ENCODE results near the gene PRMT7. TPM values are rescaled to one million over a fixed set of nuclear protein-coding genes. Genes with fewer than 3 reads are reported as not detected.
A peak's percentile ranks its signal among the peaks of the same experiment; 100 is the strongest.
"Not testable (repeated sequence)": the region's sequence is repeated elsewhere in the genome, so short reads cannot be mapped to it uniquely, and the experiment has no call there.

Gene PRMT7
- total and polyA plus RNA-seq, 2 donors: 57.9 to 65.5 TPM

DNA sequence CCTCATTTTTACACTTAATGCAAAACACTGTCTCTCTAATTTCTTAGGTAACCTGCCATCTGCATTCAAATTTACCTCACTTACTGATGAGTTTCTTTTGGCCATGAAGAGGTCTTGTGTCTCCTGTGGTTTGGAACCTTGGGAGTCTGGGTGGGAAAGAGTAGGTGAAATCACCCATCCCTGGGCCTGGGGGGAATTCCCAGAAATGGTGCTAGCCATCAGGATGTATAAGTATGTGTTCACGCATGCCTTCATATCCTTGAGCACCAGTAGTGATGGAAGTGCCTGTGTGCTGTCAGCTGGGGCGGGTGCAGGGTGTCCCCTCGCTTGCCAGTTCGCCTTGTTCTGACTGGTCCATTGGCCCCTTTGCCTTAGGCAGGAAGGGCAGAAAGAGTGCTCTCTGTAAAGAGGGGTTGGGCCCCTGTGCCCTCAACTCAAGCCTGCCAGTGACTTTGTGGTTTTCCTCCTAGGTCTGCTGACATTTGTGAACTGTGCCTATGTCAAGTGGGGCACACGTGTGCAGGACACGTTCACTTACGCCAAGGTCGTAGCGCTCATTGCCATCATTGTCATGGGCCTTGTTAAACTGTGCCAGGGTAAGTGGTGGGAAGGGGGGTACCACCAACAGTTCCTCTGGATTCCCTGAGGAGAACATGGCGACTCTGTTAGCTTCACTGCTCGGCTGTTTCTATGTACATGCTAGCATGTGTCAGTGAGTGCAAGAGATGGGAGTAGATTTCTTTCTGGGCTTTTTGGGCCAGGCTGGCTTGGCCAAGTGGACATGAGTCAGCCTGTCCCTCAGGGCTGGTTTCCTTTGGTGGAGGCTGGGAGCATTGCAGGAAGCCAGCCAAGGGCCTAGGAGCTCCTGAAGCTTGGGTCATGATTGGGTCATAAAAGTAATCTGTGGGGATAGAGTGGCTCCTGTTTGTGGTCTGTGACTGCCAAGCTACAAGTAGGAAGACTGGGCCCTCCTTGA, 23.3 kb upstream of the PRMT7 start:
- H3K9me3 ChIP-seq (ENCODE audit: control insufficient read depth in 2 of 2, insufficient read depth in 1 of 2, low read length in 1 of 2): peaks cover 0 to 4% of the 10 kb centered on the region in 2 donors
- peak overlapping the region; percentile 86 to 95 for H3K27ac ChIP-seq (ENCODE audit: low read depth in 1 of 2, low read length in 1 of 2)
- peaks cover 78 to 100% of the 10 kb centered on the region in 2 donors for H3K4me1 ChIP-seq (ENCODE audit: control insufficient read depth in 2 of 2, insufficient read depth in 2 of 2, low read length in 2 of 2)
- no peaks in the 10 kb centered on the region for H3K27me3 ChIP-seq (ENCODE audit: control insufficient read depth in 2 of 2, insufficient read depth in 1 of 2, low read length in 1 of 2)
- WGBS: 26% methylated on average over 11 of the region's 11 CpGs
- peak in 3 of 9 donors; percentile 74 to 89 (median 74) for DNase-seq (ENCODE audit: low read depth in 6 of 9, low spot score in 9 of 9)
- H3K36me3 ChIP-seq (ENCODE audit: control insufficient read depth in 2 of 2, insufficient read depth in 2 of 2, low read length in 1 of 2): peaks cover 47 to 72% of the 10 kb centered on the region in 2 donors
- peak overlapping the region; percentile 12 to 23 for H3K4me3 ChIP-seq (ENCODE audit: low read length in 2 of 2)

GRCh38 chr16:68288252-68288650, 22.6 kb upstream of the PRMT7 start:
- H3K27ac ChIP-seq (ENCODE audit: low read depth in 1 of 2, low read length in 1 of 2): peak overlapping the region; percentile 86 to 95
- H3K4me3 ChIP-seq (ENCODE audit: low read length in 2 of 2): peak overlapping the region in 1 of 2 donors; percentile 23
- no peak for DNase-seq (ENCODE audit: low read depth in 6 of 9, low spot score in 9 of 9)
- peaks cover 45 to 72% of the 10 kb centered on the region in 2 donors for H3K36me3 ChIP-seq (ENCODE audit: control insufficient read depth in 2 of 2, insufficient read depth in 2 of 2, low read length in 1 of 2)
- H3K9me3 ChIP-seq (ENCODE audit: control insufficient read depth in 2 of 2, insufficient read depth in 1 of 2, low read length in 1 of 2): peaks cover 0 to 4% of the 10 kb centered on the region in 2 donors
- no peaks in the 10 kb centered on the region for H3K27me3 ChIP-seq (ENCODE audit: control insufficient read depth in 2 of 2, insufficient read depth in 1 of 2, low read length in 1 of 2)
- 97% methylated on average over 1 of the region's 1 CpG for WGBS
- peaks cover 72 to 93% of the 10 kb centered on the region in 2 donors for H3K4me1 ChIP-seq (ENCODE audit: control insufficient read depth in 2 of 2, insufficient read depth in 2 of 2, low read length in 2 of 2)

DNA sequence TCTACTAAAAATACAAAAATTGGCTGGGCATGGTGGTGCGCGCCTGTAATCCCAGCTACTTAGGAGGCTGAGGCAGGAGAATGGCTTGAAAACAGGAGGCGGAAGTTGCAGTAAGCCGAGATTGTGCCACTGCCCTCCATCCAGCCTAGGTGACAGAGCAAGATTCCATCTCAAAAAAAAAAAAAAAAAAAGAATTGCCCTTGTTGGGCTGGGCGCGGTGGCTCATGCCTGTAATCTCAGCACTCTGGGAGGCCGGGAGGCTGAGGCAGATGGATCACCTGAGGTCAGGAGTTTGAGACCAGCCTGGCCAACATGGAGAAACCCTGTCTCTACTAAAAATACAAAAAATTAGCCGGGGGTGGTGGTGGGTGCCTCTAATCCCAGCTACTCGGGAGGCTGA, 22.0 kb upstream of the PRMT7 start:
- WGBS: 94% methylated on average over 9 of the region's 9 CpGs
- peak overlapping the region in 1 of 2 donors; percentile 86 for H3K27ac ChIP-seq (ENCODE audit: low read depth in 1 of 2, low read length in 1 of 2)
- H3K4me1 ChIP-seq (ENCODE audit: control insufficient read depth in 2 of 2, insufficient read depth in 2 of 2, low read length in 2 of 2): peaks cover 67 to 91% of the 10 kb centered on the region in 2 donors
- not testable (repeated sequence) for H3K4me3 ChIP-seq (ENCODE audit: low read length in 2 of 2); DNase-seq (ENCODE audit: low read depth in 6 of 9, low spot score in 9 of 9); H3K27me3 ChIP-seq (ENCODE audit: control insufficient read depth in 2 of 2, insufficient read depth in 1 of 2, low read length in 1 of 2); H3K9me3 ChIP-seq (ENCODE audit: control insufficient read depth in 2 of 2, insufficient read depth in 1 of 2, low read length in 1 of 2)
- H3K36me3 ChIP-seq (ENCODE audit: control insufficient read depth in 2 of 2, insufficient read depth in 2 of 2, low read length in 1 of 2): peaks cover 49 to 72% of the 10 kb centered on the region in 2 donors

DNA sequence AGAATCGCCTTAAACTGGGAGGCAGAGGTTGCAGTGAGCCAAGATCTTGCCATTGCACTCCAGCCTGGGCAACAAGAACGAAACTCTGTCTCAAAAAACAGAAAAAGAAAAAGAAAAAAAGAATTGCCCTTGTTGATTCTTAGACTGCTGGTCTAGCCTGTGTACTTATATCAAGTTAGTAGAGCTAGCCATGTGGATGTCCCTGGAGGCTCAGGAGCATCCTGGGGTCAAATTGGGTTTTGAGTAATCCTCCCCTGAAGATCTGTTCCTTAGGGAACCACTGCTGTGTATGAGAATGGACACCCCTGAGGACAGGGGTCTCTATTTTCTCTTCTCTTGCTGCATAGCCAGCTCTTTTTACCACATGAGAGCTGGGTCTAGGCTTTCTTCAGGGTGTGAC, 21.6 kb upstream of the PRMT7 start:
- Histone ChIP-seq H3K4me1 (ENCODE audit: control insufficient read depth in 2 of 2, insufficient read depth in 2 of 2, low read length in 2 of 2) (peaks cover 63 to 87% of the 10 kb centered on the region in 2 donors), H3K9me3 (ENCODE audit: control insufficient read depth in 2 of 2, insufficient read depth in 1 of 2, low read length in 1 of 2) (peaks cover 0 to 4% of the 10 kb centered on the region in 2 donors), H3K36me3 (ENCODE audit: control insufficient read depth in 2 of 2, insufficient read depth in 2 of 2, low read length in 1 of 2) (peaks cover 53 to 74% of the 10 kb centered on the region in 2 donors), H3K27ac (ENCODE audit: low read depth in 1 of 2, low read length in 1 of 2) (peak overlapping the region; percentile 52 to 79), H3K4me3 (ENCODE audit: low read length in 2 of 2) (no peak overlapping the region), H3K27me3 (ENCODE audit: control insufficient read depth in 2 of 2, insufficient read depth in 1 of 2, low read length in 1 of 2) (no peaks in the 10 kb centered on the region)
- 97% methylated on average over 2 of the region's 2 CpGs for WGBS
- DNase-seq (ENCODE audit: low read depth in 6 of 9, low spot score in 9 of 9): no peak

- H3K9me3 ChIP-seq (ENCODE audit: control insufficient read depth in 2 of 2, insufficient read depth in 1 of 2, low read length in 1 of 2): peaks cover 0 to 4% of the 10 kb centered on the region in 2 donors
- 65% methylated on average over 4 of the region's 4 CpGs for WGBS
- H3K4me3 ChIP-seq (ENCODE audit: low read length in 2 of 2): no peak overlapping the region
- H3K36me3 ChIP-seq (ENCODE audit: control insufficient read depth in 2 of 2, insufficient read depth in 2 of 2, low read length in 1 of 2): peaks cover 58 to 78% of the 10 kb centered on the region in 2 donors
- DNase-seq (ENCODE audit: low read depth in 6 of 9, low spot score in 9 of 9): peak in 1 of 9 donors; percentile 60
- H3K4me1 ChIP-seq (ENCODE audit: control insufficient read depth in 2 of 2, insufficient read depth in 2 of 2, low read length in 2 of 2): peaks cover 58 to 81% of the 10 kb centered on the region in 2 donors
- peak overlapping the region; percentile 79 to 85 for H3K27ac ChIP-seq (ENCODE audit: low read depth in 1 of 2, low read length in 1 of 2)
- no peaks in the 10 kb centered on the region for H3K27me3 ChIP-seq (ENCODE audit: control insufficient read depth in 2 of 2, insufficient read depth in 1 of 2, low read length in 1 of 2)
These were observed 21.0 kb upstream of the PRMT7 start for GRCh38 chr16:68289621-68290329.

- H3K4me3 ChIP-seq (ENCODE audit: low read length in 2 of 2): no peak overlapping the region
- peak overlapping the region; percentile 79 to 85 for H3K27ac ChIP-seq (ENCODE audit: low read depth in 1 of 2, low read length in 1 of 2)
- peaks cover 52 to 75% of the 10 kb centered on the region in 2 donors for H3K4me1 ChIP-seq (ENCODE audit: control insufficient read depth in 2 of 2, insufficient read depth in 2 of 2, low read length in 2 of 2)
- H3K36me3 ChIP-seq (ENCODE audit: control insufficient read depth in 2 of 2, insufficient read depth in 2 of 2, low read length in 1 of 2): peaks cover 60 to 85% of the 10 kb centered on the region in 2 donors
- DNase-seq (ENCODE audit: low read depth in 6 of 9, low spot score in 9 of 9): no peak
- WGBS: 96% methylated on average over 6 of the region's 6 CpGs
- H3K27me3 ChIP-seq (ENCODE audit: control insufficient read depth in 2 of 2, insufficient read depth in 1 of 2, low read length in 1 of 2): no peaks in the 10 kb centered on the region
- H3K9me3 ChIP-seq (ENCODE audit: control insufficient read depth in 2 of 2, insufficient read depth in 1 of 2, low read length in 1 of 2): peaks cover 0 to 4% of the 10 kb centered on the region in 2 donors
These were observed 20.4 kb upstream of the PRMT7 start for GRCh38 chr16:68290450-68290849.

DNA sequence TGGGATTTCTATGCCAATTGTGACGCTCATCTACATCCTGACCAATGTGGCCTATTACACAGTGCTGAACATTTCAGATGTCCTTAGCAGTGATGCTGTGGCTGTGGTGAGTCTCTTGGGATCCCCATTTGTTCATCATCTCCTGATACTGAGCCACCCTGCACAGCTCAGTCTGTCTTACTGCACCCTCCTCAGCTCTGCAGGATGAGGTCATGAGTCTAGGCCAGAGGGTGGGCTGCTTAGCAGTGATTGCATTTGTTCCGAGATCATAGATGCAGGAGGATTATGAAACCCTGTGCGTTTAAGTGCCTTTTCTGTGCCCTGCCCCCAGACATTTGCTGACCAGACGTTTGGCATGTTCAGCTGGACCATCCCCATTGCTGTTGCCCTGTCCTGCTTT, 19.6 kb upstream of the PRMT7 start:
- peaks cover 48 to 67% of the 10 kb centered on the region in 2 donors for H3K4me1 ChIP-seq (ENCODE audit: control insufficient read depth in 2 of 2, insufficient read depth in 2 of 2, low read length in 2 of 2)
- H3K27me3 ChIP-seq (ENCODE audit: control insufficient read depth in 2 of 2, insufficient read depth in 1 of 2, low read length in 1 of 2): no peaks in the 10 kb centered on the region
- WGBS: 96% methylated on average over 4 of the region's 4 CpGs
- peaks cover 0 to 4% of the 10 kb centered on the region in 2 donors for H3K9me3 ChIP-seq (ENCODE audit: control insufficient read depth in 2 of 2, insufficient read depth in 1 of 2, low read length in 1 of 2)
- no peak overlapping the region for H3K4me3 ChIP-seq (ENCODE audit: low read length in 2 of 2)
- H3K27ac ChIP-seq (ENCODE audit: low read depth in 1 of 2, low read length in 1 of 2): peak overlapping the region; percentile 54 to 79
- DNase-seq (ENCODE audit: low read depth in 6 of 9, low spot score in 9 of 9): no peak
- H3K36me3 ChIP-seq (ENCODE audit: control insufficient read depth in 2 of 2, insufficient read depth in 2 of 2, low read length in 1 of 2): peaks cover 68 to 92% of the 10 kb centered on the region in 2 donors

DNA sequence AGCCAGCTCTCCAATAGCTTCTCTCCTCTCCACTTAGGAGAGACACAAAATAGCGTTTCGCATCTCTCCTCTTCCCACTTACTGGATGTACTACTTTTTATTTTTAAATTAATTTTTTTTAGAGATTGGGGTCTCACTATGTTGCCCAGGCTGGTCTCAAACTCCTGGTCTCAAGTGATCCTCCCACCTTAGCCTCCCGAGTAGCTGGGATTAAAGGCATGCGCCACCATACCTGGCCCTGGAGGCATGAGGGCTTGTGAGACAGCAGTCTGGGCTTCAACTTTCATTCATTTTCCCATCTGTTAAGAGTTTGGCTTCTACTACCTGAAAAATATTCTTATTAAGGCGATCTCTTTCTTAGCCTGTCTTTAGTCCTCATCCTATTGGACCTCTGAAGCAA, 18.4 kb upstream of the PRMT7 start:
- Histone ChIP-seq H3K4me3 (ENCODE audit: low read length in 2 of 2) (no peak overlapping the region), H3K27ac (ENCODE audit: low read depth in 1 of 2, low read length in 1 of 2) (peak overlapping the region in 1 of 2 donors; percentile 54), H3K4me1 (ENCODE audit: control insufficient read depth in 2 of 2, insufficient read depth in 2 of 2, low read length in 2 of 2) (peaks cover 37 to 55% of the 10 kb centered on the region in 2 donors), H3K9me3 (ENCODE audit: control insufficient read depth in 2 of 2, insufficient read depth in 1 of 2, low read length in 1 of 2) (peaks cover 0 to 4% of the 10 kb centered on the region in 2 donors), H3K27me3 (ENCODE audit: control insufficient read depth in 2 of 2, insufficient read depth in 1 of 2, low read length in 1 of 2) (no peaks in the 10 kb centered on the region), H3K36me3 (ENCODE audit: control insufficient read depth in 2 of 2, insufficient read depth in 2 of 2, low read length in 1 of 2) (peaks cover 78 to 96% of the 10 kb centered on the region in 2 donors)
- 98% methylated on average over 5 of the region's 5 CpGs for WGBS
- DNase-seq (ENCODE audit: low read depth in 6 of 9, low spot score in 9 of 9): no peak

All from thymus (tissue), 11 donors.